ENCODE results near the gene DCTN5.

The DCTN5 gene

DNA sequence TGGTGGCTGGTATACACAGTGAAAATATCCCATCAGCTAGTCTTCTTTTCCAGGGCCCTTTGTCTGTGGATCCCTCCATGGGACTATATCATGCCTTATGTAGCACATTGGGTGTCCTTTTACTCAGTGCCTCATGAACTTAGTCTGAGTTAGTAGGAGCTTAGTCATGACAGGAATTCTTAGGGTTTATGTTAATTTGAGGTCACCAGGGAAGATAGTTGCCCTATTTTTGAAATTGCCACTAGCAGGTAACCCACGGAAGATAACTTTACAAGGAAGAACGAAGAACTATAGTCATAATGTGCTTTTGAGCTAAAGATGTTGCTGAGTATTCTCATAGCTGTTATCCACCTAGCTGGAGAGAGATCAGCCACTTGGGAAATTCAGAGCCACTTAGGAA lies 22.7 kb downstream of the DCTN5 start:
- DNase-seq (ENCODE audit: low spot score) = no peak

DNA sequence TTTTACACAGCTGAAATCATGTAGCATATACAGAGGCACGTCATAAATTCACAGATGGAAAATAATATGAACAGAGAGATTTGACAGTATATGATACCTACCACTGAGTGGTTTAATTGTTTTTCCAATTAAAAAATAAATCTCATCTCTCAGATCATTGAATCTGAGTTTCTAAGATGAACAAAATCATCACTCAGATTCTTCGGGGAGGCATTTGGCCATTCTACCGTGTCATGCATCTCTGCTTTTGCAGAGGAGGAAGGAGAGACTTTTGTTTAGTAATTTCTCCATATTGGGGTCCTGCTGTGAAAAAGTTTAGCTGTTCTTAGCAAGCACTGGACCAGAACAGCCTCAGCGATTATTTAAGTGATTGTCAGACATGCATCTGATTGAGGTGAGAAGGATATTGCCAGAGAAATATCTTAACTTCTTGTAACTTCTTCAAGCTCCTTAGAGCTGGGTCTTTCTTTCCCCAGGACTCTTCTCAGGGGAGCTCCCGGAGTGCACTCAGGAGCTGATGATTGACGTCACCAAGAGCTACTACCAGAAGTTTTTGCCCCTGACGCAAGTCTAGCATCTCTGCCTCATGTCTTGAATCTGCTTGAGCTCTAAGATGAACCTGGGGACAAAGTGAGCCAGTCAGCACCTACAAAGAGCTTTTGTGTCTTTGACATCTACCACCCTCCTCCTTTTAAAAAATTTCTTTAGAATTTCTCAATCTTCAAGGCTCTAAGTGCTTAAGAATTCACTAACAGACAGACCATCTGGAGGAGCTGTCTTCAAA lies 25.5 kb downstream of the DCTN5 start:
- DNase-seq (ENCODE audit: low spot score) = no peak

DNA sequence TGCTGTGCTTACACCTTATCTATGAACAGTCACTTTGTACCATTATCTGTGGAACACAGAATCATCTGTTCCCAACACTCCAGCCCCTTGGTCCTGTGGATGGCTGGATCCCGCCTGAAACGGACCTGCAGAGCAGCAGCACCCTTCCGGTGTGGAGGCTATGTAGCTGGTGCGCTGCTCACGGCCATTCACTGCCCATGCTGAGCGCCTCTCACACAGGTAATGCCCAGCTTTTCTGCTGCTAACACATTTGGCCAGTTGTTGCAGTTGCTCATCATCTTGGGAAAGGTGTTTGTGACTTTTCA lies 26.0 kb downstream of the DCTN5 start:
- DNase-seq (ENCODE audit: low spot score) = no peak

DNA sequence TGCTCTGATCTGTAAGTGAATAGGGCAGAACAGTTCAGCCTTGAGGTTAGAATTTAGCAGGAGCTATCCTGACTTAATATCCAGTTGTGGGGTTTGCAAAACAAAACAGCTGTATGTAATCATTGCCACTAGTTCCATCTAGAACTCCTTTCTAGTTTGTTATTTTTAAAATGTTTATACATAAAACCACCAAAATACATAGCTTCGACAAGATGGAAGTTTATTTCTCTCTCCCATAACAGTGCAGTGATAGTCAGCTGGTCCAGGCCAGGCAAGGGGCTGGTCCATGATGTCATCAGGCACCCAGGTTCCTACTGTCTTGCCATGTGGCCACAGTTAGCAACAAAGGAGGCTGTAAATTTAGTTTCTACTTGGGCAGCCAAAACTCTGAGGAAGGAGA lies 27.0 kb downstream of the DCTN5 start:
- DNase-seq (ENCODE audit: low spot score) = no peak

DNA sequence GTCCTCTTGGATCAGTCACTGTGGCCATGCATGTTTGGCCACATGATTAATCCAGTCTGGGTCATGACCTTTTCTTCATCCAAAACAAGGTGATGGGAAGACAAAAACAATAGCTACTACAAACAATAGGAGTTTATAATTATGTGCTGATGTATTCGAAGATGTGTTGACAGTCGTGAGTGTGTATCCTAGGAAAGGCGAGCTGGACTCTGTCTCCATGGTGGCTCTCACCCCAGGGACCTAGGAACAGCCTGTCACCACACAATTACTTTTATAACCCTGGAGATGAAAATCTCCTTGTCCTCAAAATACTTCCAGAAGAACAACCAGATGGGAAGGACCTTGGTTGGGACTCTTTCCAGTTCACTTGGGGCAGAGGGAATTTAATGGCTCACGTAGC lies 27.6 kb downstream of the DCTN5 start:
- DNase-seq (ENCODE audit: low spot score) = no peak

GRCh38 chr16:23670137-23670776 lies 29.0 kb downstream of the DCTN5 start:
- no peak for DNase-seq (ENCODE audit: low spot score)

- DNase-seq (ENCODE audit: low spot score) = no peak
Measured at GRCh38 chr16:23673971-23674614, 32.8 kb downstream of the DCTN5 start.

GRCh38 chr16:23676924-23677480 lies 35.7 kb downstream of the DCTN5 start:
- DNase-seq (ENCODE audit: low spot score) = no peak

DNA sequence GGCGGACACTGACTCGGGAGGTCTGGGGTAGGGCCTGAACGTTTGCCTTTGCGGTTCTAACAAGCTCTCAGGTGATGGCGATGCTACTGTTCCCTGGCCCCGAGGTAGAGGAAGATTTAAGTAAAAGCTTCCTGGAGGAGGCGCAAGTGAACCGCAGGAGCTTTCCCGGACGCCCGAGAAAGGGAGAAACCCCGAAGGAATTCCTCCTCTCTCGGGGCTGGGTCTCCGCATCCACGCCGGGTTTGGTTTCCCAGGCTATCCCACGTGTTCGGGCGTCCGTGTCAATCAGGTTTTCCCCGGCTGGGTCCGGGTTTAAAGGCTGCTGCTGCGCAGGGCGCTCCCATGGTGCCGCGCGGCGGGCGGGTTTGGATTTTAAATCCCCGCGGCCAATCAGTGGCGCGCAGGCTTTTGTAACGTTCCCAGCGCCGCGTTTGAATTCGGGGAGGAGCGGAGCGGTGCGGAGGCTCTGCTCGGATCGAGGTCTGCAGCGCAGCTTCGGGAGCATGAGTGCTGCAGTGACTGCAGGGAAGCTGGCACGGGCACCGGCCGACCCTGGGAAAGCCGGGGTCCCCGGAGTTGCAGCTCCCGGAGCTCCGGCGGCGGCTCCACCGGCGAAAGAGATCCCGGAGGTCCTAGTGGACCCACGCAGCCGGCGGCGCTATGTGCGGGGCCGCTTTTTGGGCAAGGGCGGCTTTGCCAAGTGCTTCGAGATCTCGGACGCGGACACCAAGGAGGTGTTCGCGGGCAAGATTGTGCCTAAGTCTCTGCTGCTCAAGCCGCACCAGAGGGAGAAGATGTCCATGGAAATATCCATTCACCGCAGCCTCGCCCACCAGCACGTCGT lies 37.4 kb downstream of the DCTN5 start, which contains the start of gene PLK1:
Gene PLK1 (plus strand): TSS at position 460 of the 844 bp plus-strand sequence. CDS start 44 bp downstream, at position 504.
- DNase-seq (ENCODE audit: low spot score) = peak; percentile 95

- DNase-seq (ENCODE audit: low spot score) = peak; percentile 50
Measured at GRCh38 chr16:23679274-23679985, 38.2 kb downstream of the DCTN5 start.

DNA sequence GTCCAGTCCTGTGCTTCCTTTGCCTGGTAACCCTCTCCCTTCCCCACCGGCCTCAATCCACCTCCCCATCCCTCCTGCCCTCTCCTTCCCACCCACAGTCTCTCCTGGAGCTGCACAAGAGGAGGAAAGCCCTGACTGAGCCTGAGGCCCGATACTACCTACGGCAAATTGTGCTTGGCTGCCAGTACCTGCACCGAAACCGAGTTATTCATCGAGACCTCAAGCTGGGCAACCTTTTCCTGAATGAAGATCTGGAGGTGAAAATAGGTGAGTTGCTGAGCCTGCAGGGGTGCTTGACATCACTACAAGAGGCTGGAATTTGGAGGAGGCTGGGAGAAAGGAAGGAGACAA lies 38.7 kb downstream of the DCTN5 start:
- no peak for DNase-seq (ENCODE audit: low spot score)

DNA sequence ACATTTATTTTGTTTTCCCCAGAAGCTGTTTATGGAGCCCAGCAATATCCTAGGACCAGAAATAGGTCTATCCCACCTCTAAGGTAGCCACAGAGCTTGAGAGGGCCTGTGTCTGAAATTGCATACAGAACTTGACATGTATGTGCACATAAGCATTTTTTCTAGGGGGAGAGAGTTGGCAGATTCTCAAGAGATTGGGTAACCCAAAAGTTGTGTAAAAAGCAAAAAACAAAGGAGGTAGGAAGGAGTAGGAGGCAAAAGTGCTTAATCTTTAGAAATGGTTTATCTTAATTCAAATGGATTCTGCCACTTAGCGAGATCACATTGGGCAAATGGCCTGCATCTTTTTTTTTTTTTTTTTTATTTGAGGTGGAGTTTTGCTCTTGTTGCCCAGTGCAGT lies 40.9 kb downstream of the DCTN5 start:
- DNase-seq (ENCODE audit: low spot score) = no peak

GRCh38 chr16:23683487-23683886 lies 42.2 kb downstream of the DCTN5 start:
- DNase-seq (ENCODE audit: low spot score) = no peak

DNA sequence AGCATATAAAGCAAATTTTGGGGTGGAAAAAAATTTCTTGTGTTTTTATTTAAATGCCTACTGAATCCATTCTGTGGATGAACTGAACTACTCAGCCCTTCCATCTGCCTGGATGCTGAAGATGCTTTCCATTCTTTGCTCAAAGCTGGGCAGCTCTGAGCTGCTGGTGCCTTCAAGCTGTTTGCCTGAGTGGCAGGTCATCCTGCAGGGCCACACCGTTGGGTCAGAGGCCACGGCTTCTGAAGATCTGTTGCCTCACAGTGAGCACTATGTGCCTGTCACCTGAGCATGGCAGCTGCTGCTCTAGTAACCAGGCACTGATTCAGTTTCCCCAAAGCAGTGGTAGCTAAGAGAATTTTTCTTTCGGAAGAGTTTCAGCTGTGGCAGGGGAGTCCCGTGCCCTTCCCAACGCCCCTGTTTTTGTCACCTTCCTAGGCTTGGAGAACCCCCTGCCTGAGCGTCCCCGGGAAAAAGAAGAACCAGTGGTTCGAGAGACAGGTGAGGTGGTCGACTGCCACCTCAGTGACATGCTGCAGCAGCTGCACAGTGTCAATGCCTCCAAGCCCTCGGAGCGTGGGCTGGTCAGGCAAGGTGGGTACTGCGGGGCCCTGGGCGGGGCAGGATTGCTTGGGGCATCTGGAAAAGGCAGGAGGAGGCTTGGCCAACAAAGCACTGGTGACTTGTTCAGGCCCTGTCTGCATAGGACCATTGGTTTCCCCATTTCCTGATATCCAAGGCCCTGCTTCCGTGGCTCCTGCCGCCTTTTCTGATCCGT lies 46.0 kb downstream of the DCTN5 start:
- no peak for DNase-seq (ENCODE audit: low spot score)

- no peak for DNase-seq (ENCODE audit: low spot score)
Measured at GRCh38 chr16:23689442-23690187, 48.3 kb downstream of the DCTN5 start.

GRCh38 chr16:23690771-23691482 lies 49.7 kb downstream of the DCTN5 start:
- DNase-seq (ENCODE audit: low spot score) = no peak

DNA sequence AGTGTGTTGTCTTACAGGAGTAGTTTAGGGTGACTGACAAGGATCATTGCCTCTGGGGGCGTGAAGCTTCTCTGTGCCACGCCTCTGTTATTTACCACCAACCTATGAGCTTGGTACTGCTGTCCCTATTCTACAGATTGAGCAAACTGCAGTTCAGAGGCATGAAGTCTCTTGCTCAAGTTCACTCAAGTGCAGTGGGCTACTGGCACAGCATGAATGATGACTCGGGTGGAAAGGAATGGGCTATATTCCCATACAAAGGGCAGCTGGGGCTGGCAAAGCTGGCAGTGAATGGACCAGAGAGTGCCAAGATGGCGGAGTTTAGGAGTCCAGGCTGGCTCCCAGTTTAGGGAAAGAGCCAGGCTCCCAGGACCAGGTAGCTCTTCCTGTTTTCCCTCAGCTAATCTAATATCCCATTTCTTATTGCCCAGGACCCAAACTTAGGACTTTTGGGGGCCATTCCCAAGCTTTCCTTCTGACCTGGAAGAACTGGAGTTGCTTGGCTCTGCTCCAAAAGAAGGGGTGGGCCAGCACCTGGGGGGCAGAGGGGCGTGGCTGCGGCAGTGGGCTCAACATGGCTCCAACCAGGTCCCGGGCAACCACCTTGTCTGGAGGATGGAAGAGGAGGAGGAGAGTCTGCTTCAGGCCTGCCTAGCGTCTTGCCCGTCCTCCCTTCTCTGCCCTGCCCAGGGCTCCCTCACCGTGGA lies 50.4 kb downstream of the DCTN5 start:
- no peak for DNase-seq (ENCODE audit: low spot score)

DNA sequence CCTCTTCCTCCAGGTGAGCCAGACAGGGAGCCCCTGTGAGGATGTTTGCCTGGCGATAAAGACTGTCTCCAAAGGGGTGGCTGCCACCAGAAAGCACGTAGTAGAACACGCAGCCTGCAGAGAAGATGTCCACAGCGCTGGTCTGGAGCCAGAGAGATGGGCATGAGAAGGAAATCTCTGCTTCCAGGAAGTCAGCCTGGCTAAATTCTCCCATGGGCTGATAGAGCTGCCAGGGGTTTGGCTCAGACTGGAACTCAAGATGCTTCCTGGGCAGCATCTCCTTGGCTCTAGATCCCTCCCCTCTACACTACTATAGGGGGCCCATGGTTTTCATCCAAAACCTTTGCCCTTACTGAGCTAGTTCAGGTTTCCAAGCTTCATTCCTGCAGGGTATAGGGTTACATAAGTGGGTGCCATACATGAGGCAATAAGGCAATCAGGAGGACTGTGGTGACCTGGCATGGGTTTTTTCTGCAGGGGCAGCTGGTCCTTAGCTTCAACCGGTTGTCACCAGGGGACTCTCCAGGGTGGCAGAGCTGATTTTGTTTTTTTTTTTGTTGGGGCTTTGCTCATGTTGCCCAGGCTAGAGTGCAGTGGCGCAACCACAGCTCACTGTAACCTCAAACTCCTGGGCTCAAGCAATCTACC lies 51.0 kb downstream of the DCTN5 start:
- DNase-seq (ENCODE audit: low spot score) = no peak

Data from D341Med (cell line).